Ascending aorta (tissue), 2 donors: ENCODE data around the gene PHLDB2. TPM values are rescaled to one million over a fixed set of nuclear protein-coding genes. Genes with fewer than 3 reads are reported as not detected.

ENCODE experiments used
- DNase-seq, 2 donors: peaks; one replicate each; pipeline ENCODE4 v3.0.0-alpha.2; 2019; ENCODE audit warnings: low spot score in 2 of 2
- H3K27ac ChIP-seq, 2 donors: fragments of 200-600 bp; sonication (generic); one replicate each; pipeline ENCODE4 v1.5.1; 2016 to 2017; ENCODE audit warnings: mild to moderate bottlenecking in 1 of 2
- H3K27me3 ChIP-seq: fragments of 200-600 bp; sonication (generic); one replicate; pipeline ENCODE4 v1.5.1; 2017
- H3K36me3 ChIP-seq, 2 donors: fragments of 200-600 bp; sonication (generic); one replicate each; pipeline ENCODE4 v1.5.1; 2016
- H3K4me1 ChIP-seq, 2 donors: fragments of 200-600 bp; sonication (generic); one replicate each; pipeline ENCODE4 v1.5.1; 2016 to 2017; ENCODE audit warnings: mild to moderate bottlenecking in 1 of 2
- H3K4me3 ChIP-seq, 2 donors: fragments of 200-600 bp; sonication (generic); one replicate each; pipeline ENCODE4 v1.5.1; 2016 to 2017; ENCODE audit warnings: mild to moderate bottlenecking in 1 of 2
- H3K9me3 ChIP-seq, 2 donors: fragments of 200-600 bp; sonication (generic); one replicate each; pipeline ENCODE4 v1.5.1; 2016
- intact Hi-C: fragments of 100-400 bp; cut with DNase I; formaldehyde crosslinking; loops from one replicate; pipeline ENCODE4 v1.15.1; 2023
- total RNA-seq: library from RNA; depleted of rRNA; stranded (reverse); fragments of >200 nt; gene quantifications from one replicate; pipeline ENCODE4 v1.1.0, GENCODE V29; 2016
- TF ChIP-seq, protein P1 (sequence below), 3 experiments: fragments of 200-600 bp in 2 of 3; fragments of 450-650 bp in 1 of 3; sonication (generic) in 2 of 3; IDR thresholded peaks; one replicate each; pipeline ENCODE4 v1.5.1; 2016 to 2019; ENCODE audit warnings: antibody characterized with exemption in 3 of 3, mild to moderate bottlenecking in 1 of 3, moderate library complexity in 1 of 3

Gene PHLDB2
- total RNA-seq, 1 donor from 2014 or later: 58.6 TPM

DNA sequence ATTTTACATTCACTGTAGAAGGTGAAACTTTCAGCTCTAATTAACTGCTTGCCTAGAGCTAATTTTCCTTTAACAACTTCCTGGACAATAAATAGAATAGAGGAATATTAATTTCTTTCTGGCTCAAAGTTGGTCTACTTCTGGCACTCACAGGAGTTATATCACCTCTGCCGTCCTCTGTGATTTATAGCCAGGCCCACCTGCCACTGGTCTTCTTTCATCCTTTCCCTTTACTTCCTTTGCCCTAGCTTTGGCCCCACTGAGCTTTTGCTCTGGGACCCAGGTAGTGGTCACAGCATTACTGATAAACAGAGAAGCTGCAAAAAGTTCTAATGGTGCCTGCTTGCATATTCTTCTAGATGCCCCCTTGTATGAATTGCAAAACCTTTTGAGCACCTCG is 70.4 kb downstream of the PHLDB2 start:
- Histone ChIP-seq H3K27ac (no peak overlapping the region), H3K4me1 (peaks cover 0 to 9% of the 10 kb centered on the region in 2 donors), H3K36me3 (peaks cover 0 to 7% of the 10 kb centered on the region in 2 donors), H3K9me3 (no peaks in the 10 kb centered on the region), H3K27me3 (no peaks in the 10 kb centered on the region), H3K4me3 (no peak overlapping the region)
- TF ChIP-seq, protein P1, sequence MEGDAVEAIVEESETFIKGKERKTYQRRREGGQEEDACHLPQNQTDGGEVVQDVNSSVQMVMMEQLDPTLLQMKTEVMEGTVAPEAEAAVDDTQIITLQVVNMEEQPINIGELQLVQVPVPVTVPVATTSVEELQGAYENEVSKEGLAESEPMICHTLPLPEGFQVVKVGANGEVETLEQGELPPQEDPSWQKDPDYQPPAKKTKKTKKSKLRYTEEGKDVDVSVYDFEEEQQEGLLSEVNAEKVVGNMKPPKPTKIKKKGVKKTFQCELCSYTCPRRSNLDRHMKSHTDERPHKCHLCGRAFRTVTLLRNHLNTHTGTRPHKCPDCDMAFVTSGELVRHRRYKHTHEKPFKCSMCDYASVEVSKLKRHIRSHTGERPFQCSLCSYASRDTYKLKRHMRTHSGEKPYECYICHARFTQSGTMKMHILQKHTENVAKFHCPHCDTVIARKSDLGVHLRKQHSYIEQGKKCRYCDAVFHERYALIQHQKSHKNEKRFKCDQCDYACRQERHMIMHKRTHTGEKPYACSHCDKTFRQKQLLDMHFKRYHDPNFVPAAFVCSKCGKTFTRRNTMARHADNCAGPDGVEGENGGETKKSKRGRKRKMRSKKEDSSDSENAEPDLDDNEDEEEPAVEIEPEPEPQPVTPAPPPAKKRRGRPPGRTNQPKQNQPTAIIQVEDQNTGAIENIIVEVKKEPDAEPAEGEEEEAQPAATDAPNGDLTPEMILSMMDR (IDR thresholded peaks at IDR 0.05): no peak
- intact Hi-C loops: no loop called here
- no peak for DNase-seq

DNA sequence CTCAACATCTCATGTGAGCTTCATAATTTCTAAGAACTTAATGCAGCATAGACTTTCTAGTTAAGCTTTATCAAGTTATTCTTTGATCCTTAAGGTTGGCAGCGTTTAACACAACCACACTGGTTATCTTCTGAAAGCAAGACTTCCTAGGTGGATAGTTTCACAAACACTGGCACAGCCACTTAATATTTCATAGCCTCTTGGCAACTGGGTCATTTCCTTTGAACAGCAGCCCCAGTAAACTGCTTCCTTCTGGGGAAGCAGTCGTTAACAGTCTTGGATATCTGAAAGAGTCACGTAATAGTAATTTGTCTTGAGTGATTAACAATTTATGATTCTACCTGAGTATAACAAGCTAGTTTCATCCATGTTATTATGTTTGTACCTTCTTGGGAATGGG is 73.9 kb downstream of the PHLDB2 start:
- no peaks in the 10 kb centered on the region for H3K27me3 ChIP-seq
- peak overlapping the region in 1 of 2 donors; percentile 18 for H3K27ac ChIP-seq
- H3K4me3 ChIP-seq: no peak overlapping the region
- no peaks in the 10 kb centered on the region for H3K36me3 ChIP-seq
- intact Hi-C loops: no loop called here
- peaks cover 0 to 17% of the 10 kb centered on the region in 2 donors for H3K4me1 ChIP-seq
- no peak for DNase-seq
- TF ChIP-seq, protein P1 (IDR thresholded peaks at IDR 0.05): no peak
- H3K9me3 ChIP-seq: no peaks in the 10 kb centered on the region

DNA sequence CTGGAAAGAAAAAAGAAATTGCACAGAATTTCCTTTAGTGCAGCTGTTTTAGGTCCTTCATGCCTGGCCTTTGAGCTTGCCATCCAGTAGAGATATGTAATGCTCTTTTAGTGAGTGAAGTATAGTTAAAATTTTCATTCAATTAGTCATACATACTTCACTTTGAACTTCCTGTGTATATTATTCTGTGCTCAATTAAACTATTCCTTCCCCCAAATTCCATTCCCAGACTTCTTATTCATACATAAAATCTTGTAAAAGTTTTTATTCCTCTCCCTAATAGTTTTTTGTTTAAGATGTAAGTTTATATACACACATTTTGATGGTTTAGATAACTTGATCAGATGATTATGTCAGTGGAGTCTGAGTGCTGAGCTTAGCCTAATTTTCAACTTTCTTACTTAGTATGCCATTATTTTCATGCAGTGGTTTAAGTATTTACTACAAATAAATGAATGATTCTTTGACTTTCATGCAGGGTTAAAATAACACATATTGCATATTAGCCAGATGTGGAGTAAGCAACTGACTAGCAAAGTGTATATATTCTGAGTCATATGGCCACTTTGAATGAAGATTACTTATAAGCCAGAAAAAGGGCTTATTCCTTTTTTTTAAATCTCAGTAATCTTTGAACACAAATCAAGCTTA is 77.3 kb downstream of the PHLDB2 start:
- H3K27ac ChIP-seq: peak overlapping the region; percentile 31 to 39
- H3K4me3 ChIP-seq: no peak overlapping the region
- no peak for DNase-seq
- intact Hi-C loops: no loop called here
- peaks cover 13 to 23% of the 10 kb centered on the region in 2 donors for H3K36me3 ChIP-seq
- TF ChIP-seq, protein P1 (IDR thresholded peaks at IDR 0.05): no peak
- peaks cover 0 to 11% of the 10 kb centered on the region in 2 donors for H3K4me1 ChIP-seq
- no peaks in the 10 kb centered on the region for H3K27me3 ChIP-seq
- no peaks in the 10 kb centered on the region for H3K9me3 ChIP-seq

DNA sequence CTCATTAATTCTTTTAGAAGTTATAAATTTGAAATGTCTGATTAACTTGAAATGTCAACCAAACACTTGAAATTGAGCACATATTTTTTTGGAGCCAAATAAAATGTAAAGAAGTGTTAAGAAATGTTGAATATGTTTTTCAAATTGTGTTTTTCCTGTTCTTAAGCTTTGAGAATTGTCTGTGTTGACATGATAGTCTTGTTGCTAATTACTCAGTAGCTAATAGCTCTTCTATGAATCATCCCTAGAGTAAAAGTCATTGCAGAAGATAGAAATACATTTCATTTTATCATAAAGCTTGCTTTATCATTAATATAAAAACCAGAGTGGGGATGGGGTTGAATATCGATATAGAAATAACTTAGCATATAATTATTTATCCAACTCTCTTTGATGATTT is 77.9 kb downstream of the PHLDB2 start:
- Histone ChIP-seq H3K9me3 (no peaks in the 10 kb centered on the region), H3K4me3 (no peak overlapping the region), H3K27ac (peak overlapping the region; percentile 39 to 41), H3K27me3 (no peaks in the 10 kb centered on the region), H3K4me1 (peaks cover 0 to 11% of the 10 kb centered on the region in 2 donors), H3K36me3 (peaks cover 13 to 27% of the 10 kb centered on the region in 2 donors)
- TF ChIP-seq, protein P1 (IDR thresholded peaks at IDR 0.05): no peak
- intact Hi-C loops: no loop called here
- DNase-seq: no peak

DNA sequence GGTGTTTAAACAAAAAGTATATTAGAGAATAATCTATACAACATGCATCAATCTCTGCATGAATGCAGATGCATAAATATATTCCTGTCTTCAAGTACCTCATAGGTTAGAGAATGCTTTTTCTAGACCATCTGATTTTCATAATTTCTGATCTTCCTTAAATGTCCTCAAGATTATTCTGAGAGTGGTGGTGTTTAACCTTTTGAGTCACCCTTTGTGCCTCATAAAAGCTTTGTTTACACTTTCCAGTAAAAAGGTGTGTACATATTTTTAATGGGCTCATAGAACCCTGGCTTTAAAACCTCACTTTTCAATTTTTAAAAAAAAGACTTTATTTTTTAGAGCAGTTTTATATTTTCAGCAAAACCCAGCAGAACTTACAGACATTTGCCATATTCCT is 78.8 kb downstream of the PHLDB2 start:
- H3K36me3 ChIP-seq: peaks cover 13 to 33% of the 10 kb centered on the region in 2 donors
- H3K4me3 ChIP-seq: no peak overlapping the region
- H3K27ac ChIP-seq: no peak overlapping the region
- TF ChIP-seq, protein P1 (IDR thresholded peaks at IDR 0.05): no peak
- DNase-seq: no peak
- no peaks in the 10 kb centered on the region for H3K27me3 ChIP-seq
- H3K4me1 ChIP-seq: peaks cover 0 to 11% of the 10 kb centered on the region in 2 donors
- intact Hi-C loops: no loop called here
- H3K9me3 ChIP-seq: no peaks in the 10 kb centered on the region
